HFFc6 (cell line): ENCODE measurements around the gene TMEM26. TPM values are rescaled to one million over a fixed set of nuclear protein-coding genes. Genes with fewer than 3 reads are reported as not detected.

ENCODE experiments used
- DNase-seq: peaks from one replicate; pipeline ENCODE4 v3.0.0-alpha.2; 2018
- H3K27ac Mint-ChIP-seq: 2 replicates; pipeline ENCODE4 v1.8.0; 2020; ENCODE audit warnings: mild to moderate bottlenecking, mixed read lengths
- H3K27me3 Mint-ChIP-seq: 2 replicates; pipeline ENCODE4 v1.8.0; 2021; ENCODE audit warnings: mild to moderate bottlenecking, moderate library complexity, mixed read lengths; ENCODE audit not compliant: insufficient read depth
- H3K36me3 Mint-ChIP-seq: 2 replicates; pipeline ENCODE4 v1.8.0; 2021; ENCODE audit warnings: low read depth, mixed read lengths
- H3K4me1 Mint-ChIP-seq: 2 replicates; pipeline ENCODE4 v1.8.0; 2020; ENCODE audit warnings: low read depth, mixed read lengths
- H3K4me3 Mint-ChIP-seq: 2 replicates; pipeline ENCODE4 v1.8.0; 2020; ENCODE audit warnings: mild to moderate bottlenecking, moderate library complexity, mixed read lengths
- H3K9me3 Mint-ChIP-seq: 2 replicates; pipeline ENCODE4 v1.8.0; 2020; ENCODE audit warnings: mild to moderate bottlenecking, mixed read lengths
- long read RNA-seq: library from polyadenylated mRNA; unstranded; transcript quantifications from one replicate; pipeline ENCODE4 v2.0.0, GENCODE V29; 2019
- total RNA-seq, 6 experiments: library from RNA; stranded (reverse); fragmentation: NEBNext Ultra II Directional; extraction: Animal tissue kit (Norgen Biotek cat#: 25700); gene quantifications; 2 replicates in 1 of 6; 3 replicates in 5 of 6; pipeline ENCODE4 v1.2.3, GENCODE V29; 2021
- TF ChIP-seq, protein P1 (sequence below): fragments of 200-600 bp; sonication (generic); IDR thresholded peaks from 2 replicates; pipeline ENCODE4 v1.5.0; 2021; ENCODE audit warnings: antibody characterized with exemption, mild to moderate bottlenecking

The TMEM26 gene
- not detected for total RNA-seq
- long read RNA-seq = 0 reads

DNA sequence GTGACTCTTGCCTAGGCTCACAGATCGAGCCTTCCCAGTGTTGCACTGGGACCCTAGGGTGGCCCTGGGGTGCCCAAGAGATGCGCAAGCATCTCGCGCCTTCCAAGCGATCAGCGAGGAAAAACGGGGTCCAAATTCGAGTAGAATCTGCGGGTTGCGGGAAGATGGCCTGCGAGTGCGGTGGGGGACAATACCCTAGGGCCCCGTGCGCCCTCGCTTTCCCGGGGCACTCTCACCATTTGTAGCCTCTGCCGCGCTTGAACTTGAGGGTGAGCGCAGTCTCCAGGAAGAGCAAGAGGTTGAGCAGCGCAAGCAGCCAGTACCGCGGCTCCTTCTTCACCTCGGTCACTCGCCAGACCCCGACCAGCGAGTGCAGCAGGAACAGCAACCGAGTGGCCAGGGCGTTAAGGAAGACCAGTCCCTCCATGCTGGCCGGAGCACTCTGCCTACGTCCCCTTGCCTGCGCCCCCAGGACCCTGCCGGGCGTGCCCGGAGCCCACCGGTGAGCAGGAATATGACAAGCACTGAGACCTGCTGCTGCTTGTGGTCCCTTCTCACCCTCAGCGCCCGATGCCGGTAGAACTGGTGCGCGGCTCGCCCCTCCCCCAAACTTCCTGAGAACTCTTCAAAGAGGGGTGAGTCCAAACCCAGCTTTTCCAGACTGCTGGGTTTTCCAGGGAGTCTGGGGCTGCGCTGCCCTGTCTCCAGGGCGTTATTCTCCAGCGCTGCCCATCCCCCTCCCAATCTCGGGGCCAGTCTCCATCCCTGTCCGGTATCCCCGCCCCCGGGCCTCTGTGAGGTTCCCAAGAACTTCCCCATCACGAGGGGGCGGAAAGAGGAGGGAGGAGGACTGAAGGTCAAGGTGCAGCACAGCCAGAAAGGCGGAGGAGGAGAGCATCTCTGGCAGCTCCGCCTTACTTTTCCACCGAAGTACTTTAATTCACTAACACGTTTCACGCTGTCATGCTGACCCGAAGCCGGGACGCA lies at the start of gene TMEM26:
TMEM26 (minus strand) TSS at position 727 of the 987 bp plus-strand sequence; CDS start at position 427, 300 bp downstream.
- H3K4me1 Mint-ChIP-seq = peaks cover 5% of the 10 kb centered on the region; the same call in 1 of the 2 replicates
- no peaks in the 10 kb centered on the region for H3K36me3 Mint-ChIP-seq
- peak within 1 kb of the TSS; percentile 80 for H3K4me3 Mint-ChIP-seq
- no peak for DNase-seq
- no peaks in the 10 kb centered on the region for H3K9me3 Mint-ChIP-seq
- no peak within 1 kb of the TSS for H3K27ac Mint-ChIP-seq
- TF ChIP-seq, protein P1, sequence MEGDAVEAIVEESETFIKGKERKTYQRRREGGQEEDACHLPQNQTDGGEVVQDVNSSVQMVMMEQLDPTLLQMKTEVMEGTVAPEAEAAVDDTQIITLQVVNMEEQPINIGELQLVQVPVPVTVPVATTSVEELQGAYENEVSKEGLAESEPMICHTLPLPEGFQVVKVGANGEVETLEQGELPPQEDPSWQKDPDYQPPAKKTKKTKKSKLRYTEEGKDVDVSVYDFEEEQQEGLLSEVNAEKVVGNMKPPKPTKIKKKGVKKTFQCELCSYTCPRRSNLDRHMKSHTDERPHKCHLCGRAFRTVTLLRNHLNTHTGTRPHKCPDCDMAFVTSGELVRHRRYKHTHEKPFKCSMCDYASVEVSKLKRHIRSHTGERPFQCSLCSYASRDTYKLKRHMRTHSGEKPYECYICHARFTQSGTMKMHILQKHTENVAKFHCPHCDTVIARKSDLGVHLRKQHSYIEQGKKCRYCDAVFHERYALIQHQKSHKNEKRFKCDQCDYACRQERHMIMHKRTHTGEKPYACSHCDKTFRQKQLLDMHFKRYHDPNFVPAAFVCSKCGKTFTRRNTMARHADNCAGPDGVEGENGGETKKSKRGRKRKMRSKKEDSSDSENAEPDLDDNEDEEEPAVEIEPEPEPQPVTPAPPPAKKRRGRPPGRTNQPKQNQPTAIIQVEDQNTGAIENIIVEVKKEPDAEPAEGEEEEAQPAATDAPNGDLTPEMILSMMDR = no peak
- peaks cover 15% of the 10 kb centered on the region for H3K27me3 Mint-ChIP-seq

DNA sequence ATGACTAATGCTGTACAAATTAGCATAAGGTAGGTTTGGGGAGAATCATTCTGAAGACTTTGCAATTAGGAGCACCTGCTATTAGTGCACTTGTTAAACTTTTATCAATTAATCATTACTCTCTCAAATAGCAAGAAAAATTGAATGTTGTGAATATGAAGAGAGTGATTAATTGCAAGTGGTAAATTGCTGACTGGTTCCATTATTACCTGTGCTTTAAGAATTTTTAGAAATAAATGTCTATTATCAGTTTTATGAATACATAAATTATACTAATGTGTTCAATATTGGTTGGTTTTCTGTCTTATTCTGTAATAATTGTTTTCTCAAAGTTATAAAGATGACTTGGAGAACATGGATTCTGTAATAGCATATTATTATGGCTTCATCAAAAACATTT lies 47.3 kb upstream of the TMEM26 start:
- Mint-ChIP-seq H3K9me3 (no peaks in the 10 kb centered on the region), H3K4me3 (no peak overlapping the region), H3K27me3 (peaks cover 2% of the 10 kb centered on the region; the same call in 1 of the 2 replicates), H3K4me1 (peaks cover 23% of the 10 kb centered on the region), H3K36me3 (no peaks in the 10 kb centered on the region), H3K27ac (no peak overlapping the region)
- no peak for DNase-seq
- TF ChIP-seq, protein P1 = no peak

GRCh38 chr10:61492364-61492995 lies 39.3 kb upstream of the TMEM26 start:
- Mint-ChIP-seq H3K27ac (no peak overlapping the region), H3K4me1 (peaks cover 6% of the 10 kb centered on the region), H3K4me3 (no peak overlapping the region), H3K9me3 (no peaks in the 10 kb centered on the region), H3K36me3 (no peaks in the 10 kb centered on the region), H3K27me3 (peaks cover 5% of the 10 kb centered on the region)
- TF ChIP-seq, protein P1 = no peak
- DNase-seq = no peak

GRCh38 chr10:61487506-61487905 lies 34.3 kb upstream of the TMEM26 start:
- Mint-ChIP-seq H3K36me3 (no peaks in the 10 kb centered on the region), H3K27me3 (no peaks in the 10 kb centered on the region), H3K9me3 (no peaks in the 10 kb centered on the region), H3K4me3 (peak overlapping the region; percentile 6), H3K4me1 (peaks cover 20% of the 10 kb centered on the region), H3K27ac (peak overlapping the region; percentile 14)
- TF ChIP-seq, protein P1 = peak; percentile 15; the same call in 1 of the 2 replicates
- peak; percentile 54 for DNase-seq

DNA sequence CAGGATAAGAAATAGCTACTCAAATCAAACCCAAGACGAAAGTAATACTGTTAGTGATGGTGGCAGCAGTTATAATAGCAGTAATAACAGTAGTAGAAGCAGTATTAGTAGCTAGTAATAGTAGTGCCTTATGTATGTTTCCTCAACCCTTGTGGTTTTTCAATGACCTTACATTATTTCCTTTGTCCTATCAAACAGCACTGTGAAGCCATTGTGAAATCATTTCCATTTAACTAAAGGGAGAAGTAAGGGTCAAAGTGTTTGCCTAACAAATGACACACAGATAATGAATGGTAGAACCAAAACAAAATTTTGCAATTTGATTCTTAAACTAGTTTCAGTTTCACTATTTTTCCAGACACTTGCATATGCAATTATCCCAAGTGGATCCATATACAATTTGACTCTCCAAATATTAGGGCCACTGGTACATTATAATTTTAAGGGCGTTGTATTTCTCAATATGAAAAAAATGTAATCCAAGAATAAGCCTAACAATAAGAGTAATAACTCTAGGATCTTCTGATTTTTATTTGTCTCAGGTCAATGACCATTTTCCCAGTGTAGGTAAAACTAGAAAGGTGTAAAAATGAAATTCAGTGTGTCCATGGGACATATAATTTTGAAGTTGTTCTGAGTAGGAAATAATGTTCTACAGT lies 33.7 kb upstream of the TMEM26 start:
- no peak for DNase-seq
- H3K27ac Mint-ChIP-seq = peak overlapping the region; percentile 14
- H3K4me1 Mint-ChIP-seq = peaks cover 20% of the 10 kb centered on the region

More for the DNA sequence above, 33.7 kb upstream of the TMEM26 start:
- TF ChIP-seq, protein P1 = no peak
- Mint-ChIP-seq H3K9me3 (no peaks in the 10 kb centered on the region), H3K36me3 (no peaks in the 10 kb centered on the region), H3K27me3 (no peaks in the 10 kb centered on the region), H3K4me3 (peak overlapping the region; percentile 6; the same call in 1 of the 2 replicates)
